A549 (cell line): Measurements from ENCODE around the gene SPRTN. TPM values are rescaled to one million over a fixed set of nuclear protein-coding genes. Genes with fewer than 3 reads are reported as not detected.
A peak's percentile ranks its signal among the peaks of the same experiment; 100 is the strongest.

Experiments used
- ATAC-seq, 2 experiments: fragments of 200-7000 bp in 1 of 2; fragments of >200 bp in 1 of 2; cut with Nextera tagmentation in 1 of 2; cut with Tn5 transposase in 1 of 2; 3 replicates each; pipeline versions ENCODE4 v1.8.0 to v1.9.1; 2018 to 2020; ENCODE audit warnings: mild to moderate bottlenecking in 1 of 2, moderate library complexity in 1 of 2
- CTCF ChIA-PET: fragments of 300-600 bp; sonication (Branson Sonifier 250); formaldehyde crosslinking; extraction: SDS; loops from one replicate; lab custom pipeline; 2021; ENCODE audit warnings: antibody characterized with exemption, inconsistent platforms; lab: Yijun Ruan, JAX
- POLR2A ChIA-PET: fragments of 350-600 bp; formaldehyde crosslinking; extraction: SDS; loops from one replicate; lab custom pipeline; 2021; ENCODE audit warnings: antibody characterized with exemption, inconsistent platforms; lab: Yijun Ruan, JAX
- DNase-seq, 2 experiments: peaks; one replicate each; pipeline versions ENCODE4 v3.0.0 to v3.0.0-alpha.2; 2011 to 2016; ENCODE audit warnings: low read depth in 1 of 2, low spot score in 1 of 2
- FAIRE-seq: peaks from 2 replicates; lab custom pipeline; 2011; peaks lifted over from hg19 to GRCh38; lab: Jason Lieb, UNC
- H3K27ac ChIP-seq, 2 experiments: fragments of >200 bp; sonication (Bioruptor Twin); formaldehyde crosslinking; 3 replicates each; pipeline ENCODE4 v1.5.1; 2016 to 2017
- H3K4me1 ChIP-seq: fragments of >200 bp; sonication (Bioruptor Twin); formaldehyde crosslinking; 3 replicates; pipeline ENCODE4 v1.6.1; 2016
- H3K4me2 ChIP-seq: fragments of >200 bp; sonication (Bioruptor Twin); formaldehyde crosslinking; 3 replicates; pipeline ENCODE4 v1.6.1; 2016
- H3K4me3 ChIP-seq: fragments of >200 bp; sonication (Bioruptor Twin); formaldehyde crosslinking; 3 replicates; pipeline ENCODE4 v1.5.1; 2016
- H3K9me3 ChIP-seq: fragments of >200 bp; sonication (Bioruptor Twin); formaldehyde crosslinking; 3 replicates; pipeline ENCODE4 v1.6.1; 2016
- BHLHE40 ChIP-seq: IDR thresholded peaks from 2 replicates; pipeline ENCODE4 v1.6.1; 2012; ENCODE audit warnings: low read depth, low read length, inconsistent platforms
- EHMT2 ChIP-seq: fragments of 200-600 bp; sonication (generic); IDR thresholded peaks from 2 replicates; pipeline ENCODE4 v1.6.1; 2016; ENCODE audit warnings: antibody characterized with exemption, low read depth, mild to moderate bottlenecking, moderate library complexity
- FOSB ChIP-seq: fragments of 250-450 bp; sonication (Bioruptor Pico); IDR thresholded peaks from 2 replicates; pipeline ENCODE4 v1.5.0; 2020; ENCODE audit warnings: mild to moderate bottlenecking, moderate library complexity
- FOSL2 ChIP-seq, 2 experiments: fragments of 450-650 bp in 1 of 2; fragments of >200 bp in 1 of 2; sonication (Bioruptor Twin) in 1 of 2; formaldehyde crosslinking; IDR thresholded peaks; 2 replicates each; pipeline versions ENCODE4 v1.5.0 to v1.6.1; 2016 to 2020; ENCODE audit warnings: mild to moderate bottlenecking in 1 of 2, moderate library complexity in 1 of 2
- FOXS1 ChIP-seq: fragments of 250-450 bp; sonication (Bioruptor Pico); IDR thresholded peaks from 2 replicates; pipeline ENCODE4 v1.5.0; 2020; ENCODE audit warnings: mild to moderate bottlenecking, moderate library complexity
- JUN ChIP-seq, 2 experiments: fragments of >200 bp; sonication (Bioruptor Twin); formaldehyde crosslinking; IDR thresholded peaks; 2 replicates in 1 of 2; 3 replicates in 1 of 2; pipeline ENCODE4 v1.6.1; 2016 to 2017
- JUNB ChIP-seq: fragments of >200 bp; sonication (Bioruptor Twin); formaldehyde crosslinking; IDR thresholded peaks from 2 replicates; pipeline ENCODE4 v1.6.1; 2016
- KDM5A ChIP-seq: fragments of 200-600 bp; sonication (generic); IDR thresholded peaks from 2 replicates; pipeline ENCODE4 v1.6.1; 2016; ENCODE audit warnings: antibody characterized with exemption, mild to moderate bottlenecking
- MAFK ChIP-seq: fragments of 450-650 bp; IDR thresholded peaks from 2 replicates; pipeline ENCODE4 v1.6.1; 2014; ENCODE audit not compliant: partially characterized antibody
- MAZ ChIP-seq: fragments of 150-350 bp; IDR thresholded peaks from 2 replicates; pipeline ENCODE4 v1.6.1; 2014; ENCODE audit warnings: antibody characterized with exemption, low read depth, low read length, borderline replicate concordance
- NFE2L2 ChIP-seq: fragments of 150-350 bp; conservative IDR thresholded peaks from 2 replicates; pipeline ENCODE4 v1.6.1; 2014; ENCODE audit warnings: low read length
- NR3C1 ChIP-seq: fragments of >200 bp; sonication (Bioruptor Twin); formaldehyde crosslinking; IDR thresholded peaks from 3 replicates; pipeline ENCODE4 v1.6.1; 2017
- PHF8 ChIP-seq: fragments of 200-600 bp; sonication (generic); IDR thresholded peaks from 2 replicates; pipeline ENCODE4 v1.6.1; 2016; ENCODE audit warnings: low read depth, mild to moderate bottlenecking, antibody characterized with exemption, moderate library complexity, borderline replicate concordance
- POLR2A ChIP-seq: IDR thresholded peaks from 2 replicates; pipeline ENCODE4 v1.6.1; 2012; ENCODE audit warnings: mild to moderate bottlenecking, low read length
- POLR2AphosphoS2 ChIP-seq: conservative IDR thresholded peaks from 2 replicates; pipeline ENCODE4 v1.6.1; 2012; ENCODE audit warnings: low read length, improper control_type of control experiment, inconsistent platforms
- RAD21 ChIP-seq, 2 experiments: fragments of >200 bp in 1 of 2; sonication (Bioruptor Twin) in 1 of 2; formaldehyde crosslinking in 1 of 2; IDR thresholded peaks in 1 of 2; conservative IDR thresholded peaks in 1 of 2; 2 replicates in 1 of 2; 3 replicates in 1 of 2; pipeline ENCODE4 v1.6.1; 2012 to 2018; ENCODE audit warnings: inconsistent platforms in 1 of 2
- SMC3 ChIP-seq: fragments of >200 bp; sonication (Bioruptor Twin); formaldehyde crosslinking; IDR thresholded peaks from 3 replicates; pipeline ENCODE4 v1.6.1; 2018; ENCODE audit warnings: inconsistent platforms
- ZFP36 ChIP-seq: fragments of 450-650 bp; IDR thresholded peaks from 2 replicates; pipeline ENCODE4 v1.6.1; 2014; ENCODE audit warnings: borderline replicate concordance; ENCODE audit not compliant: partially characterized antibody
- ZSCAN20 ChIP-seq: fragments of 250-450 bp; sonication (Bioruptor Pico); IDR thresholded peaks from 2 replicates; pipeline ENCODE4 v1.8.0; 2022; ENCODE audit warnings: mild to moderate bottlenecking, moderate library complexity
- WGBS: methylation state at CpG from one replicate; pipeline ENCODE4 v1.1.6; 2017; ENCODE audit errors: missing lambda C conversion rate; 5-methylcytosine and 5-hydroxymethylcytosine counted together
- polyA plus RNA-seq, 4 experiments: library from polyadenylated mRNA; depleted of rRNA in 3 of 4; stranded (reverse); fragments of >200 nt; fragmentation: RNase III in 1 of 4; extraction: RNeasy Plus Mini Kit Qiagen cat#74134 plus additional on column Dnase treatment in 1 of 4; gene quantifications; 2 replicates in 3 of 4; 3 replicates in 1 of 4; pipeline ENCODE4 v1.2.3, GENCODE V29; 2011 to 2017
- TF ChIP-seq, protein P1 (sequence below): fragments of 150-350 bp; IDR thresholded peaks from 2 replicates; pipeline ENCODE4 v1.6.1; 2014; ENCODE audit warnings: low read depth, mild to moderate bottlenecking, low read length
- TF ChIP-seq, protein P2 (sequence below): fragments of 250-450 bp; sonication (Bioruptor Pico); IDR thresholded peaks from 2 replicates; pipeline ENCODE4 v1.5.0; 2020; ENCODE audit warnings: low read depth, mild to moderate bottlenecking, moderate library complexity
- TF ChIP-seq, protein P3 (sequence below): fragments of >200 bp; sonication (Bioruptor Twin); formaldehyde crosslinking; IDR thresholded peaks from 2 replicates; pipeline ENCODE4 v1.6.1; 2016
- TF ChIP-seq, protein P4 (sequence below): IDR thresholded peaks from 2 replicates; pipeline ENCODE4 v1.6.1; 2012
- TF ChIP-seq, protein P5 (sequence below): fragments of >200 bp; sonication (Bioruptor Twin); formaldehyde crosslinking; IDR thresholded peaks from 3 replicates; pipeline ENCODE4 v1.5.1; 2016

SPRTN gene
- polyA plus RNA-seq, 2 of the 4 experiments (the other 2 are of a cell fraction) = 14.0 to 21.0 TPM

DNA sequence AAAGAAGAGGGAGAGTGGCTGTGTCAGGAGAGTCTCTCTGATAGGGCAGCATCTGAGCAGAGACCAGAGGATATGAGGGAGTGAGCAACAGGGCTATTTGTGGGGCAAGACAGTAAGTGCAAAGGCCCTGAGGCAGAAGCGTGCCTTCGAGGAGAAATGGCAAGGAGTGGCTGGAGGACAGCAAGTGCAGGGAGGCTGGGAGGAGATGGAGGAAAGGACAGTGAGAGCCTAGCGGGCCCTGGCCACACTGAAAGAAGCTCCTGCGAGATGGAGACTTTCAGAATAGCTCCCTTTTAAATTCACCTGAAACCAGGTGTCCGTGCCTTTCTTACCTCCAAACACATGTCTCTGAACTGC is 25.7 kb upstream of the SPRTN start (continued):
- TF ChIP-seq, protein P1, sequence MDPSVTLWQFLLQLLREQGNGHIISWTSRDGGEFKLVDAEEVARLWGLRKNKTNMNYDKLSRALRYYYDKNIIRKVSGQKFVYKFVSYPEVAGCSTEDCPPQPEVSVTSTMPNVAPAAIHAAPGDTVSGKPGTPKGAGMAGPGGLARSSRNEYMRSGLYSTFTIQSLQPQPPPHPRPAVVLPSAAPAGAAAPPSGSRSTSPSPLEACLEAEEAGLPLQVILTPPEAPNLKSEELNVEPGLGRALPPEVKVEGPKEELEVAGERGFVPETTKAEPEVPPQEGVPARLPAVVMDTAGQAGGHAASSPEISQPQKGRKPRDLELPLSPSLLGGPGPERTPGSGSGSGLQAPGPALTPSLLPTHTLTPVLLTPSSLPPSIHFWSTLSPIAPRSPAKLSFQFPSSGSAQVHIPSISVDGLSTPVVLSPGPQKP = no peak
- TF ChIP-seq, protein P2, sequence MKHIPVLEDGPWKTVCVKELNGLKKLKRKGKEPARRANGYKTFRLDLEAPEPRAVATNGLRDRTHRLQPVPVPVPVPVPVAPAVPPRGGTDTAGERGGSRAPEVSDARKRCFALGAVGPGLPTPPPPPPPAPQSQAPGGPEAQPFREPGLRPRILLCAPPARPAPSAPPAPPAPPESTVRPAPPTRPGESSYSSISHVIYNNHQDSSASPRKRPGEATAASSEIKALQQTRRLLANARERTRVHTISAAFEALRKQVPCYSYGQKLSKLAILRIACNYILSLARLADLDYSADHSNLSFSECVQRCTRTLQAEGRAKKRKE (CRISPR knock-in tag) = no peak
- no peak for TF ChIP-seq FOSB
- TF ChIP-seq POLR2AphosphoS2 = no peak
- TF ChIP-seq RAD21 (conservative IDR thresholded peaks at IDR 0.05 in 1 of 2, IDR thresholded peaks at IDR 0.05 in 1 of 2) = no peak
- no peak for TF ChIP-seq ZSCAN20 (CRISPR knock-in tag)
- TF ChIP-seq JUN (IDR thresholded peaks at IDR 0.05) = no peak

DNA sequence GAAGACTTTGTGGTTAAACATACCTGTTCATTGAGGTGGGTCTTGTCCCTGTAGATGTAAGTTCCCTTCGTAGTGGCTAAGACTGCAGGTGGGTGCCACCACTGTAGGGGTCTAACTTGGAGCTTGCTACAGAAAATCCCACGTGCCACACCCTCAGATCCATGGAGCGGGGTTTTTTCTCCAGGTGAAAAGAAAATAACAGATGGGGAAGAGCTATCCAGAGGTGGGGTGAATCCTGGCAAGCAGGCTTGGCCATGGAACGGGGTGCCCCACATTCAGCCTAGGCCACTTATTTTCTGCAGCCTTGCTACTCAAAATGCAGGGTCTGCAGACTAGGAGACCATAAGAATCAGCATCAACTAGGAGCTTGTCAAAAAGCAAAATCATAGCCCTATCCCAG is 24.4 kb upstream of the SPRTN start:
- no peak for TF ChIP-seq MAZ
- no peak for TF ChIP-seq KDM5A
- no peak for TF ChIP-seq ZFP36
- no peak for TF ChIP-seq POLR2A
- no peak for TF ChIP-seq RAD21 (conservative IDR thresholded peaks at IDR 0.05 in 1 of 2, IDR thresholded peaks at IDR 0.05 in 1 of 2)
- TF ChIP-seq, protein P3, sequence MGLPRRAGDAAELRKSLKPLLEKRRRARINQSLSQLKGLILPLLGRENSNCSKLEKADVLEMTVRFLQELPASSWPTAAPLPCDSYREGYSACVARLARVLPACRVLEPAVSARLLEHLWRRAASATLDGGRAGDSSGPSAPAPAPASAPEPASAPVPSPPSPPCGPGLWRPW = no peak
- TF ChIP-seq, protein P4, sequence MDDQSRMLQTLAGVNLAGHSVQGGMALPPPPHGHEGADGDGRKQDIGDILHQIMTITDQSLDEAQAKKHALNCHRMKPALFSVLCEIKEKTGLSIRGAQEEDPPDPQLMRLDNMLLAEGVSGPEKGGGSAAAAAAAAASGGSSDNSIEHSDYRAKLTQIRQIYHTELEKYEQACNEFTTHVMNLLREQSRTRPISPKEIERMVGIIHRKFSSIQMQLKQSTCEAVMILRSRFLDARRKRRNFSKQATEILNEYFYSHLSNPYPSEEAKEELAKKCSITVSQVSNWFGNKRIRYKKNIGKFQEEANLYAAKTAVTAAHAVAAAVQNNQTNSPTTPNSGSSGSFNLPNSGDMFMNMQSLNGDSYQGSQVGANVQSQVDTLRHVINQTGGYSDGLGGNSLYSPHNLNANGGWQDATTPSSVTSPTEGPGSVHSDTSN = no peak
- TF ChIP-seq JUN (IDR thresholded peaks at IDR 0.05) = no peak
- no peak for TF ChIP-seq NFE2L2
- no peak for TF ChIP-seq PHF8
- TF ChIP-seq SMC3 = no peak
- no peak for TF ChIP-seq MAFK
- no peak for TF ChIP-seq BHLHE40
- no peak for TF ChIP-seq NR3C1
- TF ChIP-seq EHMT2 = no peak
- TF ChIP-seq FOSL2 (IDR thresholded peaks at IDR 0.05) = no peak
- no peak for TF ChIP-seq FOSL2 (CRISPR knock-in tag; IDR thresholded peaks at IDR 0.05)
- WGBS = 37% methylated on average over 4 of the region's 4 CpGs
- DNase-seq (no peak), ATAC-seq (no peak), FAIRE-seq (no peak)
- no peak overlapping the region for H3K27ac ChIP-seq
- POLR2A ChIA-PET = no interaction called here
- no peak overlapping the region for H3K4me2 ChIP-seq
- no peaks in the 10 kb centered on the region for H3K9me3 ChIP-seq
- no peaks in the 10 kb centered on the region for H3K4me1 ChIP-seq
- CTCF ChIA-PET = interaction anchor here (1.2 to 1.8 kb wide), 3 partner anchors 17 to 1581 kb away, joined by 3 to 4 read pairs (median 3); no protein-coding TSS in a partner anchor
- no peak overlapping the region for H3K4me3 ChIP-seq

DNA sequence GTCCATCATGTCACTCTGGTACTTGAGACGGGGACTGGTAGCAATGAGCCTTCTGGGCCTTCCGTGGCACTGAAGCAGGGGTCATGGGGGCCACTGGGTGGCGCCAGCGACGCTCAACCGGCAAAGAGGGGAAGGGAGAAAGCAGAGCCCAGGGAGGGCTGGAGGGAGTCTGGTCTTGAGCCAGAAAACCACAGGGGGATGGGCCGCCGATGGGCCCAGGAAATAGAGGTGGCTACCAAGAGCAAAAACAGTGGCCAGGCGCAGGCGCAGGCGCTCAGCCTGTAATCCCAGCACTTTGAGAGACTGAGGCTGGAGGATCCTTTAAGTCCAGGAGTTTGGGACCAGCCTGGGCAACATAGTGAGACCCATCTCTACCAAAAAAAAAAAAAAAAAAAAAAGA is 22.2 kb upstream of the SPRTN start:
- H3K27ac ChIP-seq = no peak overlapping the region
- H3K9me3 ChIP-seq = no peaks in the 10 kb centered on the region
- ATAC-seq = peak; percentile 79 to 98
- 41% methylated on average over 11 of the region's 11 CpGs for WGBS
- H3K4me2 ChIP-seq = no peak overlapping the region
- no peak overlapping the region for H3K4me3 ChIP-seq
- CTCF ChIA-PET = interaction anchor here (0.6 to 2.3 kb wide), 18 partner anchors 9 to 1022 kb away, joined by 3 to 11 read pairs (median 3); partner anchors contain the start of genes EXOC8 and SPRTN
- DNase-seq = peak; percentile 33 to 58
- FAIRE-seq = no peak
- no peaks in the 10 kb centered on the region for H3K4me1 ChIP-seq
- POLR2A ChIA-PET = no interaction called here
- TF ChIP-seq SMC3 (peak; percentile 67), FOXS1 (CRISPR knock-in tag) (no peak), JUNB (no peak), RAD21 (conservative IDR thresholded peaks at IDR 0.05 in 1 of 2, IDR thresholded peaks at IDR 0.05 in 1 of 2) (peak; percentile 57 to 73)
- TF ChIP-seq, protein P5, sequence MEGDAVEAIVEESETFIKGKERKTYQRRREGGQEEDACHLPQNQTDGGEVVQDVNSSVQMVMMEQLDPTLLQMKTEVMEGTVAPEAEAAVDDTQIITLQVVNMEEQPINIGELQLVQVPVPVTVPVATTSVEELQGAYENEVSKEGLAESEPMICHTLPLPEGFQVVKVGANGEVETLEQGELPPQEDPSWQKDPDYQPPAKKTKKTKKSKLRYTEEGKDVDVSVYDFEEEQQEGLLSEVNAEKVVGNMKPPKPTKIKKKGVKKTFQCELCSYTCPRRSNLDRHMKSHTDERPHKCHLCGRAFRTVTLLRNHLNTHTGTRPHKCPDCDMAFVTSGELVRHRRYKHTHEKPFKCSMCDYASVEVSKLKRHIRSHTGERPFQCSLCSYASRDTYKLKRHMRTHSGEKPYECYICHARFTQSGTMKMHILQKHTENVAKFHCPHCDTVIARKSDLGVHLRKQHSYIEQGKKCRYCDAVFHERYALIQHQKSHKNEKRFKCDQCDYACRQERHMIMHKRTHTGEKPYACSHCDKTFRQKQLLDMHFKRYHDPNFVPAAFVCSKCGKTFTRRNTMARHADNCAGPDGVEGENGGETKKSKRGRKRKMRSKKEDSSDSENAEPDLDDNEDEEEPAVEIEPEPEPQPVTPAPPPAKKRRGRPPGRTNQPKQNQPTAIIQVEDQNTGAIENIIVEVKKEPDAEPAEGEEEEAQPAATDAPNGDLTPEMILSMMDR = peak; percentile 61
